H1 (cell line): ENCODE results near the gene CDCP1. TPM values are rescaled to one million over a fixed set of nuclear protein-coding genes. Genes with fewer than 3 reads are reported as not detected.

ENCODE experiments used
- CTCF ChIA-PET: fragments of 300-600 bp; sonication (Branson Sonifier 250); formaldehyde crosslinking; loops from one replicate; lab custom pipeline; 2021; ENCODE audit not compliant: partially characterized antibody; lab: Charles Lee
- POLR2A ChIA-PET: fragments of 300-600 bp; sonication (Branson Sonifier 250); formaldehyde crosslinking; loops from one replicate; lab custom pipeline; 2021; ENCODE audit warnings: inconsistent platforms; ENCODE audit not compliant: partially characterized antibody; lab: Charles Lee
- DNase-seq, 2 experiments: peaks; one replicate each; pipeline versions ENCODE4 v3.0.0 to v3.0.0-alpha.2; 2010 to 2022; ENCODE audit warnings: low spot score in 2 of 2, low read depth in 1 of 2, mixed read lengths in 1 of 2
- FAIRE-seq: peaks from 2 replicates; lab custom pipeline; 2011; peaks lifted over from hg19 to GRCh38; lab: Jason Lieb, UNC
- H2AFZ ChIP-seq: 2 replicates; pipeline ENCODE4 v1.8.1; 2012; ENCODE audit warnings: low read length, inconsistent platforms
- H2AK5ac ChIP-seq: 2 replicates; pipeline ENCODE4 v1.6.1; 2013; ENCODE audit warnings: low read depth, low read length
- H2BK120ac ChIP-seq: replicated peaks from 2 replicates; pipeline ENCODE3; 2013; ENCODE audit warnings: low read depth, low read length, inconsistent platforms
- H2BK12ac ChIP-seq: 2 replicates; pipeline ENCODE4 v1.6.1; 2013; ENCODE audit warnings: low read depth, low read length
- H2BK15ac ChIP-seq: 2 replicates; pipeline ENCODE4 v1.6.1; 2013; ENCODE audit warnings: low read length
- H2BK20ac ChIP-seq: 2 replicates; pipeline ENCODE4 v1.6.1; 2013; ENCODE audit warnings: low read length
- H2BK5ac ChIP-seq: 2 replicates; pipeline ENCODE4 v1.6.1; 2013; ENCODE audit warnings: low read depth, low read length
- H3K14ac ChIP-seq: 2 replicates; pipeline ENCODE4 v1.6.1; 2013; ENCODE audit warnings: inconsistent platforms; ENCODE audit not compliant: insufficient read length
- H3K18ac ChIP-seq: 2 replicates; pipeline ENCODE4 v1.6.1; 2013; ENCODE audit warnings: low read length; ENCODE audit errors: extremely low read depth
- H3K23ac ChIP-seq: 2 replicates; pipeline ENCODE4 v1.6.1; 2013; ENCODE audit warnings: inconsistent platforms; ENCODE audit not compliant: insufficient read length
- H3K23me2 ChIP-seq: 2 replicates; pipeline ENCODE4 v1.6.1; 2013; ENCODE audit warnings: low read depth, low read length
- H3K27ac ChIP-seq: 2 replicates; pipeline ENCODE4 v1.6.1; 2011; ENCODE audit warnings: low read depth, low read length, inconsistent platforms
- H3K27me3 ChIP-seq, 4 experiments: replicated peaks in 1 of 4; 1 replicate in 1 of 4; 2 replicates in 3 of 4; pipeline versions ENCODE4 v1.6.1 to v1.8.1; 2011 to 2013; ENCODE audit warnings: low read length in 3 of 4, mild to moderate bottlenecking in 3 of 4, inconsistent platforms in 2 of 4, mixed read lengths in 2 of 4, moderate library complexity in 1 of 4; ENCODE audit not compliant: control insufficient read depth in 3 of 4, insufficient read depth in 3 of 4; ENCODE audit errors: extremely low read depth in 1 of 4
- H3K36me3 ChIP-seq, 4 experiments: 2 replicates each; pipeline versions ENCODE4 v1.6.1 to v1.8.1; 2011 to 2013; ENCODE audit warnings: mild to moderate bottlenecking in 4 of 4, low read length in 3 of 4, moderate library complexity in 2 of 4, control low read depth in 1 of 4, inconsistent platforms in 1 of 4; ENCODE audit not compliant: insufficient read depth in 4 of 4, control insufficient read depth in 2 of 4
- H3K4ac ChIP-seq: replicated peaks from 2 replicates; pipeline ENCODE3; 2013; ENCODE audit warnings: low read length, low read depth, mixed read lengths, inconsistent platforms; ENCODE audit not compliant: insufficient read length
- H3K4me1 ChIP-seq, 4 experiments: replicated peaks in 1 of 4; 1 replicate in 1 of 4; 2 replicates in 3 of 4; pipeline versions ENCODE4 v1.6.1 to v1.8.1; 2011 to 2013; ENCODE audit warnings: low read length in 3 of 4, inconsistent platforms in 2 of 4, mixed read lengths in 1 of 4; ENCODE audit not compliant: insufficient read depth in 4 of 4, control insufficient read depth in 3 of 4
- H3K4me2 ChIP-seq, 2 experiments: 2 replicates each; pipeline versions ENCODE4 v1.6.1 to v1.8.1; 2011 to 2013; ENCODE audit warnings: low read depth in 2 of 2, low read length in 2 of 2, control low read depth in 1 of 2, inconsistent platforms in 1 of 2, mild to moderate bottlenecking in 1 of 2; ENCODE audit not compliant: insufficient read depth in 1 of 2
- H3K4me3 ChIP-seq, 4 experiments: fragments of 200-600, 300-600 bp in 1 of 4; sonication (generic), shearing (Covaris generic), sonication (Bioruptor Twin) in 1 of 4; 2 replicates each; pipeline versions ENCODE4 v1.5.1 to v1.8.1; 2011 to 2016; ENCODE audit warnings: low read length in 4 of 4, low read depth in 3 of 4, control low read depth in 2 of 4, inconsistent platforms in 2 of 4, mild to moderate bottlenecking in 2 of 4, mixed read lengths in 1 of 4, moderate library complexity in 1 of 4; ENCODE audit not compliant: insufficient read depth in 2 of 4; ENCODE audit errors: extremely low read depth in 1 of 4
- H3K56ac ChIP-seq: replicated peaks from 2 replicates; pipeline ENCODE3; 2013; ENCODE audit warnings: low read depth, mild to moderate bottlenecking, mixed read lengths, low read length, inconsistent platforms; ENCODE audit not compliant: insufficient read length
- H3K79me1 ChIP-seq: 2 replicates; pipeline ENCODE4 v1.6.1; 2013; ENCODE audit warnings: low read depth, low read length, control low read depth
- H3K79me2 ChIP-seq, 2 experiments: 2 replicates each; pipeline versions ENCODE4 v1.6.1 to v1.8.1; 2012 to 2013; ENCODE audit warnings: low read length in 2 of 2, mild to moderate bottlenecking in 2 of 2, inconsistent platforms in 1 of 2; ENCODE audit not compliant: insufficient read depth in 2 of 2, control insufficient read depth in 1 of 2
- H3K9ac ChIP-seq, 4 experiments: replicated peaks in 1 of 4; 1 replicate in 1 of 4; 2 replicates in 3 of 4; pipeline versions ENCODE4 v1.6.1 to v1.8.1; 2011 to 2013; ENCODE audit warnings: low read depth in 3 of 4, low read length in 3 of 4, control low read depth in 2 of 4, mild to moderate bottlenecking in 2 of 4, moderate library complexity in 2 of 4, inconsistent platforms in 1 of 4; ENCODE audit errors: extremely low read depth in 1 of 4
- H3K9me3 ChIP-seq, 2 experiments: 2 replicates each; pipeline versions ENCODE4 v1.6.1 to v1.8.1; 2012 to 2013; ENCODE audit warnings: mild to moderate bottlenecking in 2 of 2, moderate library complexity in 2 of 2, control low read depth in 1 of 2, inconsistent platforms in 1 of 2, low read depth in 1 of 2, low read length in 1 of 2, mixed read lengths in 1 of 2; ENCODE audit not compliant: insufficient read depth in 2 of 2
- H4K20me1 ChIP-seq, 2 experiments: replicated peaks in 1 of 2; 2 replicates each; pipeline versions ENCODE3 to v1.8.1; 2011 to 2013; ENCODE audit warnings: inconsistent platforms in 2 of 2, low read length in 2 of 2, mild to moderate bottlenecking in 1 of 2; ENCODE audit not compliant: insufficient read depth in 2 of 2, control insufficient read depth in 1 of 2
- H4K5ac ChIP-seq: 2 replicates; pipeline ENCODE4 v1.6.1; 2013; ENCODE audit warnings: low read length, low read depth, mixed read lengths, inconsistent platforms; ENCODE audit not compliant: insufficient read length
- H4K8ac ChIP-seq: 2 replicates; pipeline ENCODE4 v1.8.0; 2013; ENCODE audit warnings: mild to moderate bottlenecking, moderate library complexity, low read length, inconsistent platforms; ENCODE audit not compliant: insufficient read depth; ENCODE audit errors: extremely low read depth
- H4K91ac ChIP-seq: replicated peaks from 2 replicates; pipeline ENCODE3; 2013; ENCODE audit warnings: low read length, mixed read lengths, inconsistent platforms; ENCODE audit not compliant: insufficient read length
- ATF2 ChIP-seq: IDR thresholded peaks from 2 replicates; pipeline ENCODE4 v1.6.1; 2012; ENCODE audit warnings: low read length, inconsistent platforms
- CBX5 ChIP-seq: fragments of 300-800, 300-1000 bp; sonication (generic); IDR thresholded peaks from 2 replicates; pipeline ENCODE4 v1.7.1; 2016; ENCODE audit warnings: antibody characterized with exemption, low read length, low read depth
- CBX8 ChIP-seq: fragments of 300-800, 300-1000 bp; sonication (generic); IDR thresholded peaks from 2 replicates; pipeline ENCODE4 v1.7.1; 2016; ENCODE audit warnings: low read depth, low read length, borderline replicate concordance
- CEBPB ChIP-seq: IDR thresholded peaks from 2 replicates; pipeline ENCODE4 v1.6.1; 2012; ENCODE audit warnings: low read depth, low read length
- JUND ChIP-seq: IDR thresholded peaks from 2 replicates; pipeline ENCODE4 v1.6.1; 2011; ENCODE audit warnings: mild to moderate bottlenecking, improper control_type of control experiment, low read length
- RBBP5 ChIP-seq: IDR thresholded peaks from 2 replicates; pipeline ENCODE4 v1.7.1; 2012; ENCODE audit warnings: low read depth, mild to moderate bottlenecking, inconsistent platforms, low read length, moderate library complexity, borderline replicate concordance
- RFX5 ChIP-seq: IDR thresholded peaks from 2 replicates; pipeline ENCODE4 v1.6.1; 2011; ENCODE audit warnings: low read depth, low read length, improper control_type of control experiment, borderline replicate concordance
- SAP30 ChIP-seq: fragments of 300-600 bp; sonication (generic); IDR thresholded peaks from 2 replicates; pipeline ENCODE4 v1.7.1; 2012; ENCODE audit warnings: low read length, moderate library complexity, mild to moderate bottlenecking, inconsistent platforms; ENCODE audit not compliant: insufficient read depth, insufficient replicate concordance
- SIX5 ChIP-seq: IDR thresholded peaks from 2 replicates; pipeline ENCODE4 v1.6.1; 2011; ENCODE audit warnings: mild to moderate bottlenecking, low read depth, low read length
- SRF ChIP-seq: IDR thresholded peaks from 2 replicates; pipeline ENCODE4 v1.6.1; 2011; ENCODE audit warnings: mild to moderate bottlenecking, low read depth, low read length, moderate library complexity
- YY1 ChIP-seq: IDR thresholded peaks from 2 replicates; pipeline ENCODE4 v1.6.1; 2011; ENCODE audit warnings: low read depth, mild to moderate bottlenecking, low read length
- WGBS, 2 experiments: shearing (Covaris generic) in 1 of 2; methylation state at CpG; one replicate each; pipeline versions ENCODE4 v1.1.6 to v1.1.7; 2013 to 2015; ENCODE audit warnings: low lambda C conversion rate in 2 of 2, mixed read lengths in 2 of 2, inconsistent platforms in 1 of 2, low coverage in 1 of 2, missing lambda C conversion rate in 1 of 2; ENCODE audit not compliant: insufficient replicate concordance in 2 of 2, insufficient coverage in 1 of 2, insufficient read length in 1 of 2; ENCODE audit errors: extremely low coverage in 1 of 2, missing lambda C conversion rate in 1 of 2; 5-methylcytosine and 5-hydroxymethylcytosine counted together
- polyA plus RNA-seq, 7 experiments: library from polyadenylated mRNA; depleted of rRNA in 3 of 7; stranded (reverse) in 5 of 7; unstranded in 2 of 7; fragments of >200 nt in 5 of 7; fragments of 200-250 nt in 2 of 7; gene quantifications; 1 replicate in 5 of 7; 2 replicates in 1 of 7; 4 replicates in 1 of 7; pipeline versions ENCODE4 v1.2.1 to v1.2.3, GENCODE V29; 2011 to 2013; ENCODE audit warnings: missing spikeins in 2 of 7, mixed read lengths in 2 of 7
- total RNA-seq: library from RNA; stranded (reverse); fragmentation: NEBNext Ultra II Directional; extraction: Animal tissue kit (Norgen Biotek cat#: 25700); gene quantifications from 2 replicates; pipeline ENCODE4 v1.2.1, GENCODE V29; 2021

CDCP1 gene
- total and polyA plus RNA-seq, 2 of the 8 experiments (the other 6 are each of a cell fraction or from before 2014, with no cell fraction given) = 10.0 to 23.3 TPM

DNA sequence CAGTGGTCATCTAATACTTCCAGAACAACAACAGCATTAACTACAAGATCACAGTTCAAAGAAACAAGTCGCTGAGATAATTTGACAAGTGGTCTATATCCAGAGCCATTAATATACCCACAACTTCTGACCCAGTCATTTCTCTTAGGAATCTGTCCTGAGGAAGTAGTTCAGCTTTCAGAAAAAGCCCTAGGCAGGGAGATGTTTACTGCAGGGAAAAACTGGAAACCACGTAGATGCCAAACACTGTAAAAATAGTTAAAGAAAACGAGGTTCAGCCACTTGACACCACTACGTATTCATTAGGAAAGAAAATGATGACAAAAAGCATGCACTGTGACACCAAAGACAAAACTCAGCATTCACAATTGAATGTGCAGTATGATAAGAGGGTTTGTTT lies 22.3 kb upstream of the CDCP1 start:
- Histone ChIP-seq H4K5ac (no peak overlapping the region), H2BK12ac (no peak overlapping the region), H3K4ac (no peak overlapping the region), H2AFZ (no peak overlapping the region), H3K9me3 (no peaks in the 10 kb centered on the region), H3K27me3 (peaks cover 0 to 6% (median 0%) of the 10 kb centered on the region in 4 experiments; a peak in 2 of 7 replicates), H3K27ac (no peak overlapping the region), H3K14ac (no peak overlapping the region), H4K8ac (no peak overlapping the region), H4K91ac (no peak overlapping the region), H3K4me3 (no peak overlapping the region), H2BK15ac (no peak overlapping the region), H3K79me1 (no peaks in the 10 kb centered on the region), H3K4me1 (peaks cover 1 to 9% (median 5%) of the 10 kb centered on the region in 4 experiments; a peak in 6 of 7 replicates), H2BK5ac (no peak overlapping the region), H3K23ac (no peak overlapping the region), H3K23me2 (no peaks in the 10 kb centered on the region), H2BK120ac (no peak overlapping the region), H2AK5ac (no peak overlapping the region), H2BK20ac (no peak overlapping the region), H3K9ac (no peak overlapping the region), H3K36me3 (no peaks in the 10 kb centered on the region), H4K20me1 (no peaks in the 10 kb centered on the region), H3K56ac (no peak overlapping the region), H3K18ac (no peak overlapping the region), H3K79me2 (no peaks in the 10 kb centered on the region), H3K4me2 (no peak overlapping the region)
- DNase-seq (no peak), FAIRE-seq (no peak)
- ChIA-PET POLR2A (interaction anchor here (2.1 kb wide), 1 partner anchor 23 kb away, joined by 8 read pairs; the partner anchor contains the start of gene CDCP1), CTCF (interaction anchor here (1.3 to 2.2 kb wide), 4 partner anchors 8 to 127 kb away, joined by 3 to 11 read pairs (median 4); no protein-coding TSS in a partner anchor)
- WGBS, 2 experiments = 71% methylated on average over 4 of the region's 4 CpGs; no CpG with 5 or more reads in 1 of the 2 experiments
- TF ChIP-seq JUND (no peak), YY1 (no peak), ATF2 (no peak), RFX5 (no peak), SRF (no peak), CBX5 (no peak), SIX5 (no peak), RBBP5 (no peak), CBX8 (no peak), SAP30 (no peak), CEBPB (no peak)
